Muscle layer of duodenum (tissue), 2 donors: ENCODE measurements around the gene ZNF579.
A peak's percentile ranks its signal among the peaks of the same experiment; 100 is the strongest.

Source experiments
- H3K27ac ChIP-seq: one replicate; pipeline ENCODE4 v1.7.0; 2013; ENCODE audit warnings: mild to moderate bottlenecking, low read length
- H3K27me3 ChIP-seq: one replicate; pipeline ENCODE4 v1.7.0; 2013; ENCODE audit warnings: low read depth, mild to moderate bottlenecking, control low read depth, low read length
- H3K36me3 ChIP-seq, 2 donors: one replicate each; pipeline ENCODE4 v1.7.0; 2013; ENCODE audit warnings: low read length in 2 of 2, control low read depth in 1 of 2, mild to moderate bottlenecking in 1 of 2; ENCODE audit not compliant: insufficient read depth in 2 of 2, control insufficient read depth in 1 of 2
- H3K4me1 ChIP-seq, 2 donors: one replicate each; pipeline ENCODE4 v1.7.0; 2013; ENCODE audit warnings: low read length in 2 of 2, mild to moderate bottlenecking in 2 of 2, control low read depth in 1 of 2, moderate library complexity in 1 of 2; ENCODE audit not compliant: insufficient read depth in 2 of 2, control insufficient read depth in 1 of 2
- H3K4me3 ChIP-seq, 2 donors: one replicate each; pipeline ENCODE4 v1.7.0; 2013; ENCODE audit warnings: low read length in 2 of 2, low read depth in 1 of 2, mild to moderate bottlenecking in 1 of 2
- H3K9me3 ChIP-seq, 2 donors: one replicate each; pipeline ENCODE4 v1.7.0; 2013; ENCODE audit warnings: low read length in 2 of 2, control low read depth in 1 of 2, mild to moderate bottlenecking in 1 of 2; ENCODE audit not compliant: control insufficient read depth in 1 of 2
- donor health status: healthy.

Gene ZNF579

GRCh38 chr19:55600662-55601028, 20.0 kb upstream of the ZNF579 start:
- H3K4me1 ChIP-seq = peaks cover 10 to 12% of the 10 kb centered on the region in 2 donors

DNA sequence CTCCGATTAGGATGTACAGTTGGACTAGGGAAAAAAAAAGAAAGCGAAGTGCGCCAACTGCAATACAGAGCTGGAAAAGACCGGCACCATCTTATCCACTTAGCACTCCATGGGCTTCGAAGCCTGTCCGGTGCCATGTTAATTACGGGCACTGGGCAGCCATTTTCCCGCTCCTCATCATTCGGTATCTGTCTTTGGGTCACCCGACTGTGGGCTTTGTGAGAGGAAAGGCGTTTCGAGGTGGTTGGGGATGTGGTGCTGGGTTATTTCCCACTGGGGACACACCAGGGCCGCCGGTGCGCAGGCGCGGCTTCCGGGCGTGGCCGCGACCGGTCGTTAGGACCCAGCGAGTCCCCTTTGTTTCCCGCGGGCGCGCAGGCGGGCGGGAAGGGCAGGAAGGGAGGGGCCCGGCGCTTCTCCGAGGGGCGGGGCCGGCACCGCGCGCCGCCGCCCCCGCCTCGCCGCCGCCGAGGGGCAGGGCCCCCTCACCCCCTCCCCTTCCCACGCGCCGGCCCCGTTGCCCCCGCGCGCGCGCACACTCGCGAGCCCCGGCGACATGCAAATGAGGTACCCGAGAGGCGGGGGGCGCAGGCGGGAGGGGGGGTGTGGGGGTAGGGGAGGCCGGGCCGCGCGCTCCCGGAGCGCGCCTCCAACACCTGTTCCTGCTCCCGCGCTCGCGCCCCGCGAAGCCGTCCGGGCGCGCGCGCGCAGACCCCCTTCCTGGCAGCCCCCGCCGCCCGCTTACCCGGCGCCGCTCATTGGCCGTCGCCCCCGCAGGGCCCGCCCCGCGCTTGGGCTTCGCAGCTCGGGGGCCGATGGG, 19.4 kb upstream of the ZNF579 start, which contains the start of gene ZNF524:
Gene ZNF524 (plus strand): TSS at position 447 of the 820 bp plus-strand sequence. CDS start 1,825 bp downstream, outside the sequence.
- H3K4me1 ChIP-seq = peaks cover 10 to 12% of the 10 kb centered on the region in 2 donors
- no peaks in the 10 kb centered on the region for H3K27me3 ChIP-seq
- H3K4me3 ChIP-seq = peak within 1 kb of the TSS; percentile 62 to 85
- peaks cover 14 to 24% of the 10 kb centered on the region in 2 donors for H3K36me3 ChIP-seq
- no peaks in the 10 kb centered on the region for H3K9me3 ChIP-seq
- peak within 1 kb of the TSS; percentile 89 for H3K27ac ChIP-seq

More at GRCh38 chr19:55600662-55601028, 20.0 kb upstream of the ZNF579 start:
- H3K9me3 ChIP-seq = no peaks in the 10 kb centered on the region
- peak overlapping the region; percentile 62 to 81 for H3K4me3 ChIP-seq
- H3K36me3 ChIP-seq = peaks cover 8 to 18% of the 10 kb centered on the region in 2 donors
- H3K27ac ChIP-seq = peak overlapping the region; percentile 61
- no peaks in the 10 kb centered on the region for H3K27me3 ChIP-seq

- peaks cover 18 to 25% of the 10 kb centered on the region in 2 donors for H3K36me3 ChIP-seq
- peaks cover 10 to 12% of the 10 kb centered on the region in 2 donors for H3K4me1 ChIP-seq
Measured at GRCh38 chr19:55599468-55599841, 18.8 kb upstream of the ZNF579 start, which contains the start of gene FIZ1. TSS of gene FIZ1 (minus strand) at chr19:55599517. CDS start at chr19:55597865, 1,652 bp downstream.

GRCh38 chr19:55598719-55599467, 18.2 kb upstream of the ZNF579 start:
- peak overlapping the region; percentile 62 to 85 for H3K4me3 ChIP-seq
- H3K27ac ChIP-seq = peak overlapping the region; percentile 89
- H3K27me3 ChIP-seq = no peaks in the 10 kb centered on the region
- H3K4me1 ChIP-seq = peaks cover 10 to 12% of the 10 kb centered on the region in 2 donors
- no peaks in the 10 kb centered on the region for H3K9me3 ChIP-seq
- peaks cover 18 to 25% of the 10 kb centered on the region in 2 donors for H3K36me3 ChIP-seq

More at GRCh38 chr19:55599468-55599841, 18.8 kb upstream of the ZNF579 start, which contains the start of gene FIZ1:
- Histone ChIP-seq H3K9me3 (no peaks in the 10 kb centered on the region), H3K27ac (peak within 1 kb of the TSS; percentile 89), H3K4me3 (peak within 1 kb of the TSS; percentile 62 to 85), H3K27me3 (no peaks in the 10 kb centered on the region)

GRCh38 chr19:55598034-55598433, 17.4 kb upstream of the ZNF579 start:
- H3K4me3 ChIP-seq = peak overlapping the region in 1 of 2 donors; percentile 62
- peaks cover 10 to 12% of the 10 kb centered on the region in 2 donors for H3K4me1 ChIP-seq
- no peak overlapping the region for H3K27ac ChIP-seq
- H3K36me3 ChIP-seq = peaks cover 18 to 31% of the 10 kb centered on the region in 2 donors
- H3K27me3 ChIP-seq = no peaks in the 10 kb centered on the region
- H3K9me3 ChIP-seq = no peaks in the 10 kb centered on the region

GRCh38 chr19:55597501-55597921, 16.9 kb upstream of the ZNF579 start:
- Histone ChIP-seq H3K4me3 (no peak overlapping the region), H3K4me1 (peaks cover 10 to 12% of the 10 kb centered on the region in 2 donors), H3K27me3 (no peaks in the 10 kb centered on the region), H3K9me3 (no peaks in the 10 kb centered on the region), H3K27ac (no peak overlapping the region), H3K36me3 (peaks cover 18 to 34% of the 10 kb centered on the region in 2 donors)

DNA sequence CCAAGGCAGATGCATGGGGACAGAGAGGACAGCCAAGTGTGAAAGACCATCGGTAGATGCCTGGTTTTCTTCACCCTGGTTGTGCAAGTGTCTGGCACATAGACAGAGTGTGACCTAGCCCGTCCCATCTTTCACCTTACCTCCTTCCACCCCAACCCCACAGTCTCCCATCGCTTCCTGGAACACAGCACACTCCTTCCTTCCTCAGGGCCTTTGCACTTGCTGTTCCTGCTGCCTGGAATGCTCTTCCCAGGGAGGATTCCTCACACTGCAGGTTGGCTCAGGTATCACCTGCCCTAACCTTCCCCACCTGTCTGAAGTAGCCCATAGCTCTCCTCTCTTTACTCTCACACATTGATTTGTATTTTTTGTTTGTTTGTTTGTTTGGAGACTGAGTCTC, 15.7 kb upstream of the ZNF579 start:
- Histone ChIP-seq H3K4me1 (peaks cover 10% of the 10 kb centered on the region in 2 donors), H3K36me3 (peaks cover 18 to 39% of the 10 kb centered on the region in 2 donors)

GRCh38 chr19:55594996-55595545, 14.4 kb upstream of the ZNF579 start:
- Histone ChIP-seq H3K4me1 (peaks cover 4% of the 10 kb centered on the region in 2 donors), H3K4me3 (no peak overlapping the region), H3K9me3 (no peaks in the 10 kb centered on the region), H3K27ac (no peak overlapping the region), H3K36me3 (peaks cover 18 to 39% of the 10 kb centered on the region in 2 donors), H3K27me3 (no peaks in the 10 kb centered on the region)

More for the DNA sequence above, 15.7 kb upstream of the ZNF579 start:
- Histone ChIP-seq H3K27ac (no peak overlapping the region), H3K27me3 (no peaks in the 10 kb centered on the region), H3K4me3 (no peak overlapping the region), H3K9me3 (no peaks in the 10 kb centered on the region)

DNA sequence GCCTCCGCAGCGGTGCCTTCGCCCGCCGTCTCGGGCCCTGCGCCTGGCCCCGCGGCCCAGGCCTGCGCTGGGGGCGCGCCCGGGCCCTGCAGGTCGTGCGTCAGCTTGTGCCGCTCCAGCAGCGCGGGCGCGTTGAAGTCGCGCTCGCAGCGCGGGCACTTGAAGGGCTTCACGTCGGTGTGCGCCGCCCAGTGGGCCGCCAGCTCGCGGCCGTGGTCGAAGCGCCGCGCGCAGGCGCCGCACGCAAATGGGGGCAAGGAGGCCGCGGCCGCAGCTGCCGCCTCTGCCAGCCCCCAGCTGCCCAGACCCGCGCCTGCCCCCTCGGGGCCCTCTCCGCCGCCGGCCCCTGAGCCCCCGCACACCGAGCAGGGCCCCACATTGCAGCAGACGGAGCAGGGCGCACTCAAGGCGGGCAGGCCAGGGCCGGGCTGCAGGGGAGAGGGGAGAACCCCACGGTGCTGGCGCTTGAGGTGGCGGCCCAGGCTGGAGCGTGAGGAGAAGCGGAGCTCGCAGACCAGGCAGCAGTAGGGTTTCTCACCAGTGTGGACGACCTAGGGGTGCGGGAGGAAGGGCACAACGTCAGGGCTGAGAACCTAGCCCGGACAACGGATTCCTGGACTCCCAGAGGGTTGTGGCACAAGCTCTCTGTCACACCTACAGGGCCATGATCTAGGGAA, 12.6 kb upstream of the ZNF579 start:
- peaks cover 18 to 39% of the 10 kb centered on the region in 2 donors for H3K36me3 ChIP-seq
- peaks cover 0 to 2% of the 10 kb centered on the region in 2 donors for H3K4me1 ChIP-seq
- H3K9me3 ChIP-seq = no peaks in the 10 kb centered on the region
- no peak overlapping the region for H3K27ac ChIP-seq
- H3K27me3 ChIP-seq = no peaks in the 10 kb centered on the region
- no peak overlapping the region for H3K4me3 ChIP-seq

DNA sequence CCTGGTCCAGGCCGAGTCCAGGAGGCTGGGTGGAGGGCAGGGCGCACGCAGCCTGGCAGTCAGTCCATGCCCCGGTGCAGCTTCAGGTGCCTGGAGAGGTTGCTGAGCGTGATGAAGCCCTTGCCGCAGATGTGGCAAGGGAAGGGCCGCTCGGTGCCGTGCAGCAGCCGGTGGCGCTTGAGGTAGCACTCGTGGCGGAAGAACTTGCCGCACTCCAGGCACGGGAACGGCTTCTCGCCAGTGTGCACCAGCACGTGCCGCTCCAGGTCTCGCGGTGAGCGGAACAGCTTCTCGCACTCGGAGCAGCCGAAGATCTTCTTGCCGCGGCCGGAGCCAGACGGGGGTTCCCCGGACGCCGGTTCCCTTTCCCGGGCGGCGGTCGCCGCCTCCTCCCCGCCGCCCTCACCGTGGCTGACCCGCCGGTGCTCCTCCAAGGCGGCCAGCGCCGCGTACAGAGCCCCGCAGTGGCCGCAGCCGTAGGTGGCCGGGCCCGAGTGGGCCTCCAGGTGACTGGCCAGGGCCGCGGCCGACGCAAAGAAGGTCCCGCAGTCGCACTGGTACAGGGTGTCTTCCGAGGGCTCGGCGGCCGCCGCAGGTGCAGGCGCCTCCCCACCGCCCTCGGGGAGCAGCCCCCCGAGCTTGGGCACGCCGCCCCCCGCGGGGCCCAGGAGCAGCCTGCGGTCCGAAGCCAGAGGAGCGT, 11.9 kb upstream of the ZNF579 start:
- Histone ChIP-seq H3K27ac (no peak overlapping the region), H3K36me3 (peaks cover 18 to 38% of the 10 kb centered on the region in 2 donors), H3K27me3 (no peaks in the 10 kb centered on the region), H3K4me3 (no peak overlapping the region), H3K4me1 (no peaks in the 10 kb centered on the region), H3K9me3 (no peaks in the 10 kb centered on the region)
